ENCODE data around the gene RELL2.
A peak's percentile ranks its signal among the peaks of the same experiment; 100 is the strongest.

Gene RELL2

GRCh38 chr5:141672841-141673813 lies 36.3 kb downstream of the RELL2 start:
- Histone ChIP-seq H3K27me3 (ENCODE audit: control insufficient read depth in 2 of 2, insufficient read depth in 2 of 2, low read length in 2 of 2) (no peaks in the 10 kb centered on the region), H3K4me1 (ENCODE audit: control insufficient read depth in 2 of 2, insufficient read depth in 2 of 2, low read length in 2 of 2) (no peaks in the 10 kb centered on the region), H3K36me3 (ENCODE audit: control insufficient read depth in 2 of 2, insufficient read depth in 2 of 2, low read length in 2 of 2) (no peaks in the 10 kb centered on the region), H3K27ac (ENCODE audit: low read depth in 2 of 2, low read length in 2 of 2) (no peak overlapping the region), H3K9me3 (ENCODE audit: control insufficient read depth in 2 of 2, low read length in 2 of 2) (no peaks in the 10 kb centered on the region), H3K4me3 (ENCODE audit: low read length in 2 of 2) (no peak overlapping the region), H3K9ac (ENCODE audit: low read depth in 1 of 2, low read length in 2 of 2) (no peak overlapping the region)

GRCh38 chr5:141674747-141675146 lies 38.0 kb downstream of the RELL2 start:
- Histone ChIP-seq H3K27ac (ENCODE audit: low read depth in 2 of 2, low read length in 2 of 2) (no peak overlapping the region), H3K4me3 (ENCODE audit: low read length in 2 of 2) (no peak overlapping the region), H3K27me3 (ENCODE audit: control insufficient read depth in 2 of 2, insufficient read depth in 2 of 2, low read length in 2 of 2) (no peaks in the 10 kb centered on the region), H3K9me3 (ENCODE audit: control insufficient read depth in 2 of 2, low read length in 2 of 2) (no peaks in the 10 kb centered on the region), H3K36me3 (ENCODE audit: control insufficient read depth in 2 of 2, insufficient read depth in 2 of 2, low read length in 2 of 2) (no peaks in the 10 kb centered on the region), H3K9ac (ENCODE audit: low read depth in 1 of 2, low read length in 2 of 2) (no peak overlapping the region), H3K4me1 (ENCODE audit: control insufficient read depth in 2 of 2, insufficient read depth in 2 of 2, low read length in 2 of 2) (no peaks in the 10 kb centered on the region)

DNA sequence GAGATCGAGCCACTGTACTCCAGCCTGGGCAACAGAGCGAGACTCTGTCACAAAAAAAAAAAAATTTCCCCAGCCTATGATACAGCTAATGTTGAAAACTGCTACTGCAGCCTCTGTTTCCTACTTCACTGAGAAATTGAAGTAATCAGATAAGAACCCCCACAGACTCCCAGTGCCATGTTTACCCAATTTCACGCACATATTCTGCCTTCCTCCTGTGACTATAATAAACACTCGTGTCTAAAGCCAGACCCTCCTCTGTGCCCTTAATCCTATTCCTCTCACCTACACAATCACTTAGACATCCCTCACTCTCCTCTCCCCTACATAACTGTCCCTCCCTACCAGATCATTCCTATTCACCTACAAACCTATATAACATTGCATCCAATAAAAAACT lies 38.9 kb downstream of the RELL2 start:
- Histone ChIP-seq H3K9ac (ENCODE audit: low read depth in 1 of 2, low read length in 2 of 2) (no peak overlapping the region), H3K9me3 (ENCODE audit: control insufficient read depth in 2 of 2, low read length in 2 of 2) (no peaks in the 10 kb centered on the region), H3K27ac (ENCODE audit: low read depth in 2 of 2, low read length in 2 of 2) (no peak overlapping the region)

DNA sequence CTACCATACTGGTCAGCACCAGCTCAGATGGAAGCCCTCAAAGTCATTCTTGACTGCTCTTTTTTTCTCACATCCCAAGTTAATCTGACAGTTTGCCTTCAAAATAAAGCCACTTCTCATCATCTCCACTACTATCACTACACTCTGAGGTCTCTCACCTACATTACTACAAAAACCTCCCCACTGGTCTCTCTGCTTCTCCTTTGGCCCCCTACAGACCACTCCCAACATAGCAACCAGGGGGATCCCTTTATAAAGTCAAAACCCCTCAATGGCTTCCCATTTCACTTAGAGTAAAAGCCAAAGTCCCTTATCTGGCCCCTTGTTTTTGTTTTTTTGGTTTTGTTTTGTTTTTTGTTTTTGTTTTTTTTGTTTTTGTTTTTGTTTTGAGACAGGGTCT lies 40.6 kb downstream of the RELL2 start:
- no peak overlapping the region for H3K27ac ChIP-seq (ENCODE audit: low read depth in 2 of 2, low read length in 2 of 2)
- H3K9me3 ChIP-seq (ENCODE audit: control insufficient read depth in 2 of 2, low read length in 2 of 2) = no peaks in the 10 kb centered on the region
- peaks cover 13 to 15% of the 10 kb centered on the region in 2 donors for H3K4me1 ChIP-seq (ENCODE audit: control insufficient read depth in 2 of 2, insufficient read depth in 2 of 2, low read length in 2 of 2)
- no peaks in the 10 kb centered on the region for H3K27me3 ChIP-seq (ENCODE audit: control insufficient read depth in 2 of 2, insufficient read depth in 2 of 2, low read length in 2 of 2)
- no peaks in the 10 kb centered on the region for H3K36me3 ChIP-seq (ENCODE audit: control insufficient read depth in 2 of 2, insufficient read depth in 2 of 2, low read length in 2 of 2)
- H3K9ac ChIP-seq (ENCODE audit: low read depth in 1 of 2, low read length in 2 of 2) = no peak overlapping the region
- H3K4me3 ChIP-seq (ENCODE audit: low read length in 2 of 2) = no peak overlapping the region

More for the DNA sequence above, 38.9 kb downstream of the RELL2 start:
- Histone ChIP-seq H3K4me1 (ENCODE audit: control insufficient read depth in 2 of 2, insufficient read depth in 2 of 2, low read length in 2 of 2) (peaks cover 1 to 2% of the 10 kb centered on the region in 2 donors), H3K36me3 (ENCODE audit: control insufficient read depth in 2 of 2, insufficient read depth in 2 of 2, low read length in 2 of 2) (no peaks in the 10 kb centered on the region), H3K4me3 (ENCODE audit: low read length in 2 of 2) (no peak overlapping the region), H3K27me3 (ENCODE audit: control insufficient read depth in 2 of 2, insufficient read depth in 2 of 2, low read length in 2 of 2) (no peaks in the 10 kb centered on the region)

- H3K27me3 ChIP-seq (ENCODE audit: control insufficient read depth in 2 of 2, insufficient read depth in 2 of 2, low read length in 2 of 2) = no peaks in the 10 kb centered on the region
- H3K4me1 ChIP-seq (ENCODE audit: control insufficient read depth in 2 of 2, insufficient read depth in 2 of 2, low read length in 2 of 2) = peaks cover 17 to 18% of the 10 kb centered on the region in 2 donors
- H3K9me3 ChIP-seq (ENCODE audit: control insufficient read depth in 2 of 2, low read length in 2 of 2) = no peaks in the 10 kb centered on the region
- H3K36me3 ChIP-seq (ENCODE audit: control insufficient read depth in 2 of 2, insufficient read depth in 2 of 2, low read length in 2 of 2) = no peaks in the 10 kb centered on the region
- no peak overlapping the region for H3K4me3 ChIP-seq (ENCODE audit: low read length in 2 of 2)
- H3K9ac ChIP-seq (ENCODE audit: low read depth in 1 of 2, low read length in 2 of 2) = no peak overlapping the region
- no peak overlapping the region for H3K27ac ChIP-seq (ENCODE audit: low read depth in 2 of 2, low read length in 2 of 2)
Observed at GRCh38 chr5:141680178-141680577, 43.4 kb downstream of the RELL2 start.

- no peaks in the 10 kb centered on the region for H3K27me3 ChIP-seq (ENCODE audit: control insufficient read depth in 2 of 2, insufficient read depth in 2 of 2, low read length in 2 of 2)
- peak overlapping the region; percentile 50 to 73 for H3K27ac ChIP-seq (ENCODE audit: low read depth in 2 of 2, low read length in 2 of 2)
- peak overlapping the region; percentile 3 to 64 for H3K9ac ChIP-seq (ENCODE audit: low read depth in 1 of 2, low read length in 2 of 2)
- no peaks in the 10 kb centered on the region for H3K36me3 ChIP-seq (ENCODE audit: control insufficient read depth in 2 of 2, insufficient read depth in 2 of 2, low read length in 2 of 2)
- peak overlapping the region in 1 of 2 donors; percentile 58 for H3K4me3 ChIP-seq (ENCODE audit: low read length in 2 of 2)
- H3K4me1 ChIP-seq (ENCODE audit: control insufficient read depth in 2 of 2, insufficient read depth in 2 of 2, low read length in 2 of 2) = peaks cover 17 to 18% of the 10 kb centered on the region in 2 donors
- no peaks in the 10 kb centered on the region for H3K9me3 ChIP-seq (ENCODE audit: control insufficient read depth in 2 of 2, low read length in 2 of 2)
Observed at GRCh38 chr5:141680751-141681201, 44.0 kb downstream of the RELL2 start.

GRCh38 chr5:141681295-141681694 lies 44.5 kb downstream of the RELL2 start:
- Histone ChIP-seq H3K9me3 (ENCODE audit: control insufficient read depth in 2 of 2, low read length in 2 of 2) (no peaks in the 10 kb centered on the region), H3K27me3 (ENCODE audit: control insufficient read depth in 2 of 2, insufficient read depth in 2 of 2, low read length in 2 of 2) (no peaks in the 10 kb centered on the region), H3K9ac (ENCODE audit: low read depth in 1 of 2, low read length in 2 of 2) (peak overlapping the region; percentile 64 to 79), H3K4me3 (ENCODE audit: low read length in 2 of 2) (peak overlapping the region; percentile 54 to 58), H3K36me3 (ENCODE audit: control insufficient read depth in 2 of 2, insufficient read depth in 2 of 2, low read length in 2 of 2) (no peaks in the 10 kb centered on the region), H3K4me1 (ENCODE audit: control insufficient read depth in 2 of 2, insufficient read depth in 2 of 2, low read length in 2 of 2) (peaks cover 17 to 18% of the 10 kb centered on the region in 2 donors), H3K27ac (ENCODE audit: low read depth in 2 of 2, low read length in 2 of 2) (peak overlapping the region; percentile 50 to 73)

GRCh38 chr5:141681695-141682641 lies 45.2 kb downstream of the RELL2 start, which contains the start of gene ARAP3:
TSS of gene ARAP3 (minus strand) at chr5:141682230. CDS start at chr5:141680486, 1,744 bp downstream.
- Histone ChIP-seq H3K36me3 (ENCODE audit: control insufficient read depth in 2 of 2, insufficient read depth in 2 of 2, low read length in 2 of 2) (no peaks in the 10 kb centered on the region), H3K4me1 (ENCODE audit: control insufficient read depth in 2 of 2, insufficient read depth in 2 of 2, low read length in 2 of 2) (peaks cover 17 to 18% of the 10 kb centered on the region in 2 donors), H3K4me3 (ENCODE audit: low read length in 2 of 2) (peak within 1 kb of the TSS; percentile 57 to 68), H3K27me3 (ENCODE audit: control insufficient read depth in 2 of 2, insufficient read depth in 2 of 2, low read length in 2 of 2) (no peaks in the 10 kb centered on the region), H3K9ac (ENCODE audit: low read depth in 1 of 2, low read length in 2 of 2) (peak within 1 kb of the TSS; percentile 64 to 79), H3K27ac (ENCODE audit: low read depth in 2 of 2, low read length in 2 of 2) (peak within 1 kb of the TSS; percentile 73 to 76), H3K9me3 (ENCODE audit: control insufficient read depth in 2 of 2, low read length in 2 of 2) (no peaks in the 10 kb centered on the region)

GRCh38 chr5:141683596-141684141 lies 46.9 kb downstream of the RELL2 start:
- H3K4me1 ChIP-seq (ENCODE audit: control insufficient read depth in 2 of 2, insufficient read depth in 2 of 2, low read length in 2 of 2) = peaks cover 17 to 18% of the 10 kb centered on the region in 2 donors
- H3K9ac ChIP-seq (ENCODE audit: low read depth in 1 of 2, low read length in 2 of 2) = no peak overlapping the region
- H3K36me3 ChIP-seq (ENCODE audit: control insufficient read depth in 2 of 2, insufficient read depth in 2 of 2, low read length in 2 of 2) = no peaks in the 10 kb centered on the region
- H3K9me3 ChIP-seq (ENCODE audit: control insufficient read depth in 2 of 2, low read length in 2 of 2) = no peaks in the 10 kb centered on the region
- no peak overlapping the region for H3K4me3 ChIP-seq (ENCODE audit: low read length in 2 of 2)
- H3K27me3 ChIP-seq (ENCODE audit: control insufficient read depth in 2 of 2, insufficient read depth in 2 of 2, low read length in 2 of 2) = no peaks in the 10 kb centered on the region
- H3K27ac ChIP-seq (ENCODE audit: low read depth in 2 of 2, low read length in 2 of 2) = peak overlapping the region in 1 of 2 donors; percentile 32
